GM12801 (cell line): ENCODE data around the gene CPNE7.

Experiments used
- CTCF ChIP-seq: IDR thresholded peaks from one replicate; pipeline ENCODE4 v1.5.1; 2011; ENCODE audit warnings: control low read depth; ENCODE audit not compliant: insufficient read length; ENCODE audit errors: extremely low read depth

CPNE7 gene

GRCh38 chr16:89583197-89583894 is 7.8 kb downstream of the CPNE7 start:
- TF ChIP-seq CTCF, result no peak

- no peak for TF ChIP-seq CTCF
These were observed 8.5 kb downstream of the CPNE7 start for GRCh38 chr16:89583895-89584644.

GRCh38 chr16:89584768-89585549 is 9.4 kb downstream of the CPNE7 start:
- no peak for TF ChIP-seq CTCF

- TF ChIP-seq CTCF, result no peak
These were observed 10.7 kb downstream of the CPNE7 start for GRCh38 chr16:89586218-89586617.

GRCh38 chr16:89586853-89587252 is 11.3 kb downstream of the CPNE7 start:
- TF ChIP-seq CTCF, result no peak

GRCh38 chr16:89588413-89589109 is 13.0 kb downstream of the CPNE7 start:
- no peak for TF ChIP-seq CTCF
